Dendritic cell treated with granulocyte-macrophage colony-stimulating factor and Interleukin-4, amounts not matched to agents 40 ng/mL and 50 ng/mL, for 4 days (primary cell): ENCODE results near the gene IL12RB1.
A peak's percentile ranks its signal among the peaks of the same experiment; 100 is the strongest.

Source experiments
- H3K27ac Mint-ChIP-seq: one replicate; pipeline ENCODE4 v1.8.0; 2022; ENCODE audit warnings: mild to moderate bottlenecking, mixed read lengths
- H3K27me3 Mint-ChIP-seq: one replicate; pipeline ENCODE4 v1.8.0; 2022; ENCODE audit warnings: mild to moderate bottlenecking, mixed read lengths
- H3K36me3 Mint-ChIP-seq: one replicate; pipeline ENCODE4 v1.8.0; 2022; ENCODE audit warnings: low read depth, mixed read lengths
- H3K4me1 Mint-ChIP-seq: one replicate; pipeline ENCODE4 v1.8.0; 2022; ENCODE audit warnings: low read depth, mixed read lengths
- H3K4me3 Mint-ChIP-seq: one replicate; pipeline ENCODE4 v1.8.0; 2022; ENCODE audit warnings: mild to moderate bottlenecking, moderate library complexity, mixed read lengths
- H3K9me3 Mint-ChIP-seq: one replicate; pipeline ENCODE4 v1.8.0; 2022; ENCODE audit warnings: mixed read lengths
- intact Hi-C: fragments of 100-400 bp; cut with micrococcal nuclease; formaldehyde crosslinking; loops from one replicate; pipeline ENCODE4 v1.15.0; 2022

IL12RB1 gene

GRCh38 chr19:18104793-18105131, 18.0 kb upstream of the IL12RB1 start:
- Mint-ChIP-seq H3K4me1 (peaks cover 50% of the 10 kb centered on the region), H3K27me3 (peaks cover under 1% of the 10 kb centered on the region), H3K36me3 (peaks cover 11% of the 10 kb centered on the region), H3K4me3 (peak overlapping the region; percentile 75), H3K27ac (peak overlapping the region; percentile 75), H3K9me3 (no peaks in the 10 kb centered on the region)
- intact Hi-C loops: no loop called here

- intact Hi-C loops: no loop called here
- Mint-ChIP-seq H3K4me1 (peaks cover 50% of the 10 kb centered on the region), H3K36me3 (peaks cover 14% of the 10 kb centered on the region), H3K27ac (no peak overlapping the region), H3K4me3 (no peak overlapping the region), H3K9me3 (no peaks in the 10 kb centered on the region), H3K27me3 (peaks cover 14% of the 10 kb centered on the region)
These were observed 16.3 kb upstream of the IL12RB1 start for GRCh38 chr19:18102916-18103542.

- Mint-ChIP-seq H3K27ac (peak overlapping the region; percentile 8), H3K4me1 (peaks cover 39% of the 10 kb centered on the region), H3K36me3 (peaks cover 14% of the 10 kb centered on the region), H3K9me3 (no peaks in the 10 kb centered on the region), H3K27me3 (peaks cover 14% of the 10 kb centered on the region), H3K4me3 (no peak overlapping the region)
- intact Hi-C loops: no loop called here
These were observed 14.5 kb upstream of the IL12RB1 start for GRCh38 chr19:18101268-18101667.

GRCh38 chr19:18100710-18101109, 14.0 kb upstream of the IL12RB1 start:
- H3K27ac Mint-ChIP-seq: no peak overlapping the region
- H3K9me3 Mint-ChIP-seq: no peaks in the 10 kb centered on the region
- no peak overlapping the region for H3K4me3 Mint-ChIP-seq
- H3K27me3 Mint-ChIP-seq: peaks cover 14% of the 10 kb centered on the region
- intact Hi-C loops: no loop called here
- peaks cover 14% of the 10 kb centered on the region for H3K36me3 Mint-ChIP-seq
- peaks cover 39% of the 10 kb centered on the region for H3K4me1 Mint-ChIP-seq

GRCh38 chr19:18099623-18099995, 12.9 kb upstream of the IL12RB1 start:
- peaks cover 14% of the 10 kb centered on the region for H3K27me3 Mint-ChIP-seq
- peaks cover 38% of the 10 kb centered on the region for H3K4me1 Mint-ChIP-seq
- no peak overlapping the region for H3K27ac Mint-ChIP-seq
- H3K36me3 Mint-ChIP-seq: peaks cover 14% of the 10 kb centered on the region
- H3K4me3 Mint-ChIP-seq: no peak overlapping the region
- intact Hi-C loops: no loop called here
- no peaks in the 10 kb centered on the region for H3K9me3 Mint-ChIP-seq

GRCh38 chr19:18098891-18099622, 12.3 kb upstream of the IL12RB1 start:
- intact Hi-C loops: no loop called here
- Mint-ChIP-seq H3K27me3 (peaks cover 14% of the 10 kb centered on the region), H3K4me1 (peaks cover 34% of the 10 kb centered on the region), H3K9me3 (no peaks in the 10 kb centered on the region), H3K27ac (peak overlapping the region; percentile 73), H3K36me3 (peaks cover 14% of the 10 kb centered on the region), H3K4me3 (peak overlapping the region; percentile 81)

GRCh38 chr19:18097993-18098890, 11.5 kb upstream of the IL12RB1 start:
- intact Hi-C loops: no loop called here
- Mint-ChIP-seq H3K27me3 (peaks cover 14% of the 10 kb centered on the region), H3K4me1 (peaks cover 34% of the 10 kb centered on the region), H3K27ac (peak overlapping the region; percentile 73), H3K36me3 (peaks cover 14% of the 10 kb centered on the region), H3K9me3 (no peaks in the 10 kb centered on the region), H3K4me3 (peak overlapping the region; percentile 81)

- intact Hi-C loops: no loop called here
- H3K36me3 Mint-ChIP-seq: peaks cover 14% of the 10 kb centered on the region
- H3K4me1 Mint-ChIP-seq: peaks cover 34% of the 10 kb centered on the region
- peaks cover 14% of the 10 kb centered on the region for H3K27me3 Mint-ChIP-seq
- H3K27ac Mint-ChIP-seq: peak within 1 kb of the TSS; percentile 73
- H3K9me3 Mint-ChIP-seq: no peaks in the 10 kb centered on the region
- H3K4me3 Mint-ChIP-seq: peak within 1 kb of the TSS; percentile 81
These were observed 10.7 kb upstream of the IL12RB1 start, which contains the start of gene MAST3 for GRCh38 chr19:18097217-18097992. Gene MAST3 (plus strand): TSS chr19:18097778. CDS start chr19:18097793, 15 bp downstream.

GRCh38 chr19:18096258-18096657, 9.5 kb upstream of the IL12RB1 start:
- Mint-ChIP-seq H3K4me1 (peaks cover 36% of the 10 kb centered on the region), H3K36me3 (peaks cover 11% of the 10 kb centered on the region)
- intact Hi-C loops: no loop called here

GRCh38 chr19:18093439-18094161, 6.9 kb upstream of the IL12RB1 start:
- H3K4me3 Mint-ChIP-seq: no peak overlapping the region
- no peak overlapping the region for H3K27ac Mint-ChIP-seq
- H3K27me3 Mint-ChIP-seq: peaks cover 3% of the 10 kb centered on the region
- no peaks in the 10 kb centered on the region for H3K36me3 Mint-ChIP-seq
- H3K9me3 Mint-ChIP-seq: no peaks in the 10 kb centered on the region
- H3K4me1 Mint-ChIP-seq: peaks cover 36% of the 10 kb centered on the region
- intact Hi-C loops: no loop called here

More at GRCh38 chr19:18096258-18096657, 9.5 kb upstream of the IL12RB1 start:
- Mint-ChIP-seq H3K27ac (no peak overlapping the region), H3K27me3 (peaks cover 14% of the 10 kb centered on the region), H3K4me3 (no peak overlapping the region), H3K9me3 (no peaks in the 10 kb centered on the region)

GRCh38 chr19:18091217-18091608, 4.5 kb upstream of the IL12RB1 start:
- intact Hi-C loops: no loop called here
- Mint-ChIP-seq H3K4me1 (peaks cover 41% of the 10 kb centered on the region), H3K4me3 (peak overlapping the region; percentile 39), H3K27me3 (no peaks in the 10 kb centered on the region), H3K27ac (peak overlapping the region; percentile 80), H3K36me3 (no peaks in the 10 kb centered on the region), H3K9me3 (no peaks in the 10 kb centered on the region)

GRCh38 chr19:18090545-18091216, 3.9 kb upstream of the IL12RB1 start:
- Mint-ChIP-seq H3K27ac (peak overlapping the region; percentile 80), H3K4me3 (peak overlapping the region; percentile 39), H3K9me3 (no peaks in the 10 kb centered on the region), H3K27me3 (no peaks in the 10 kb centered on the region), H3K36me3 (no peaks in the 10 kb centered on the region), H3K4me1 (peaks cover 41% of the 10 kb centered on the region)
- intact Hi-C loops: no loop called here
